DND-41 (cell line): ENCODE data around the gene TBCD.

Experiments
- ATAC-seq: fragments of 200-7000 bp; cut with Tn5 transposase; 3 replicates; pipeline ENCODE4 v1.9.1; 2021; ENCODE audit warnings: low read depth; ENCODE audit not compliant: insufficient read depth
- DNase-seq: peaks from one replicate; pipeline ENCODE4 v3.0.0-alpha.2; 2020
- H2AFZ ChIP-seq: 2 replicates; pipeline ENCODE4 v1.6.0; 2012; ENCODE audit warnings: low read depth, low read length
- H3K27ac ChIP-seq: 2 replicates; pipeline ENCODE4 v1.5.1; 2012; ENCODE audit warnings: low read length, inconsistent platforms
- H3K27me3 ChIP-seq: fragments of 200-600 bp; sonication (generic); 2 replicates; pipeline ENCODE4 v1.6.0; 2012; ENCODE audit warnings: low read length, mild to moderate bottlenecking, inconsistent platforms; ENCODE audit not compliant: insufficient read depth, poor library complexity
- H3K36me3 ChIP-seq: 2 replicates; pipeline ENCODE4 v1.5.1; 2012; ENCODE audit warnings: low read length, inconsistent platforms; ENCODE audit not compliant: insufficient read depth
- H3K4me1 ChIP-seq: 2 replicates; pipeline ENCODE4 v1.5.1; 2012; ENCODE audit warnings: mild to moderate bottlenecking, low read length; ENCODE audit not compliant: insufficient read depth
- H3K4me2 ChIP-seq: 2 replicates; pipeline ENCODE4 v1.6.0; 2012; ENCODE audit warnings: mild to moderate bottlenecking, moderate library complexity, low read length, inconsistent platforms; ENCODE audit not compliant: insufficient read depth
- H3K4me3 ChIP-seq, 2 experiments: fragments of 200-600 bp in 1 of 2; shearing (Covaris generic) in 1 of 2; 2 replicates each; pipeline ENCODE4 v1.5.1; 2012 to 2016; ENCODE audit warnings: inconsistent platforms in 2 of 2, low read length in 2 of 2, mild to moderate bottlenecking in 2 of 2, low read depth in 1 of 2, moderate library complexity in 1 of 2
- H3K79me2 ChIP-seq: 2 replicates; pipeline ENCODE4 v1.6.0; 2012; ENCODE audit warnings: low read length, inconsistent platforms; ENCODE audit not compliant: insufficient read depth
- H3K9ac ChIP-seq: 2 replicates; pipeline ENCODE4 v1.6.0; 2012; ENCODE audit warnings: low read depth, mild to moderate bottlenecking, inconsistent platforms, low read length, moderate library complexity
- H3K9me3 ChIP-seq: 2 replicates; pipeline ENCODE4 v1.5.1; 2012; ENCODE audit warnings: low read length, moderate library complexity, mild to moderate bottlenecking, inconsistent platforms; ENCODE audit not compliant: insufficient read depth, severe bottlenecking
- H4K20me1 ChIP-seq: 2 replicates; pipeline ENCODE4 v1.6.0; 2012; ENCODE audit warnings: low read length; ENCODE audit not compliant: insufficient read depth
- EZH2 ChIP-seq: IDR thresholded peaks from 3 replicates; pipeline ENCODE4 v1.6.1; 2012; ENCODE audit warnings: borderline replicate concordance, low read depth, mild to moderate bottlenecking, moderate library complexity, low read length, inconsistent platforms; ENCODE audit not compliant: severe bottlenecking
- TF ChIP-seq, protein P1 (sequence below): IDR thresholded peaks from 2 replicates; pipeline ENCODE4 v1.5.1; 2012; ENCODE audit warnings: borderline replicate concordance, low read length, moderate library complexity, mild to moderate bottlenecking; ENCODE audit not compliant: poor library complexity, severe bottlenecking; ENCODE audit errors: extremely low read depth

The TBCD gene

GRCh38 chr17:82870541-82870940, 118.7 kb downstream of the TBCD start:
- Histone ChIP-seq H3K4me1 (peaks cover 57% of the 10 kb centered on the region), H3K36me3 (peaks cover 90% of the 10 kb centered on the region), H3K4me3 (no peak overlapping the region), H3K27ac (peak overlapping the region; percentile 40), H3K79me2 (peaks cover 100% of the 10 kb centered on the region), H3K9me3 (no peaks in the 10 kb centered on the region), H2AFZ (no peak overlapping the region), H3K27me3 (no peaks in the 10 kb centered on the region), H4K20me1 (peaks cover 29% of the 10 kb centered on the region), H3K9ac (no peak overlapping the region), H3K4me2 (no peak overlapping the region)
- TF ChIP-seq EZH2 = no peak
- TF ChIP-seq, protein P1, sequence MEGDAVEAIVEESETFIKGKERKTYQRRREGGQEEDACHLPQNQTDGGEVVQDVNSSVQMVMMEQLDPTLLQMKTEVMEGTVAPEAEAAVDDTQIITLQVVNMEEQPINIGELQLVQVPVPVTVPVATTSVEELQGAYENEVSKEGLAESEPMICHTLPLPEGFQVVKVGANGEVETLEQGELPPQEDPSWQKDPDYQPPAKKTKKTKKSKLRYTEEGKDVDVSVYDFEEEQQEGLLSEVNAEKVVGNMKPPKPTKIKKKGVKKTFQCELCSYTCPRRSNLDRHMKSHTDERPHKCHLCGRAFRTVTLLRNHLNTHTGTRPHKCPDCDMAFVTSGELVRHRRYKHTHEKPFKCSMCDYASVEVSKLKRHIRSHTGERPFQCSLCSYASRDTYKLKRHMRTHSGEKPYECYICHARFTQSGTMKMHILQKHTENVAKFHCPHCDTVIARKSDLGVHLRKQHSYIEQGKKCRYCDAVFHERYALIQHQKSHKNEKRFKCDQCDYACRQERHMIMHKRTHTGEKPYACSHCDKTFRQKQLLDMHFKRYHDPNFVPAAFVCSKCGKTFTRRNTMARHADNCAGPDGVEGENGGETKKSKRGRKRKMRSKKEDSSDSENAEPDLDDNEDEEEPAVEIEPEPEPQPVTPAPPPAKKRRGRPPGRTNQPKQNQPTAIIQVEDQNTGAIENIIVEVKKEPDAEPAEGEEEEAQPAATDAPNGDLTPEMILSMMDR = no peak
- DNase-seq (no peak), ATAC-seq (no peak)

DNA sequence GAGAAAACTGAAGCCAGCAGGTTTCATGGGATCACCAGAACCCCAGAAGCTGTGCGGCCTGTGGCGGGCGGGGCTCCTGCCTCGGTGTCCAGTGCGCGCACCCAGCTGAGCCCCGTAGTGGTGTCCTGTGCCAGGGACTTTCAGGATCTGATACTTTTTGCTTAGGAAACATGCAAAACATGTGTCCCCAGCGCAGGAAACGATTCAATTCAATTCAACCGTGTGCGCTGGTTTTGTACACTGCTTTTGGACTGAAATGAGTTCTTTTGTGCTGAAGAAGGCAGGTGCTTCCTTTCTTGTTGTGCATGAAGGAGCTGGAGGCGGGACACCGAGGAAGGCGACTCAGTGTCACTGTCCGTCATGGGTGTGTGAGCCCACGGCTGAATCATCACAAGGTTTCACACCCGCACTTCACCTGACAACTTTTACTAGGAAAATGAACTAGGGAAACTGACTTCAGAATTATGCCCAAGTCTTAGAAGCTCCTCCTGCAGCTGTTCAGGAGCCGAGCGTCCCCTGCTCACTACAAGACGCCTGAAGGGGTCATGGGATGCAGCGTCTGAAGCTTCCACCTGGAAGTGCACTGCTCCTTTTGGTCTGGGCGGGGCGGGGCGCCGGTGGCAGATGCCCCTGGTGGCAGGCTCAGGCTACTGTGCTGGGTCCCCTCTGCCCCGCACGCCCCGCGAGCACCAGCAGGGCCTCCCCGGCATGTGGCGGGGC, 119.4 kb downstream of the TBCD start:
- peaks cover 29% of the 10 kb centered on the region for H4K20me1 ChIP-seq
- no peak overlapping the region for H3K4me3 ChIP-seq
- H2AFZ ChIP-seq = no peak overlapping the region
- peaks cover 100% of the 10 kb centered on the region for H3K79me2 ChIP-seq
- TF ChIP-seq, protein P1 = no peak
- TF ChIP-seq EZH2 = no peak
- no peaks in the 10 kb centered on the region for H3K27me3 ChIP-seq
- peaks cover 56% of the 10 kb centered on the region for H3K4me1 ChIP-seq
- H3K9me3 ChIP-seq = no peaks in the 10 kb centered on the region
- H3K36me3 ChIP-seq = peaks cover 94% of the 10 kb centered on the region
- peak overlapping the region; percentile 40 for H3K27ac ChIP-seq
- H3K4me2 ChIP-seq = no peak overlapping the region
- ATAC-seq = 0 out of 3 replicates have a peak, but pooled peaks have one; percentile 48
- no peak for DNase-seq
- H3K9ac ChIP-seq = no peak overlapping the region

GRCh38 chr17:82871776-82872561, 120.1 kb downstream of the TBCD start:
- TF ChIP-seq, protein P1 = no peak
- no peak for TF ChIP-seq EZH2
- H4K20me1 ChIP-seq = peaks cover 29% of the 10 kb centered on the region
- no peak overlapping the region for H2AFZ ChIP-seq
- no peak overlapping the region for H3K4me2 ChIP-seq
- no peaks in the 10 kb centered on the region for H3K27me3 ChIP-seq
- ATAC-seq (no peak), DNase-seq (no peak)
- H3K9ac ChIP-seq = no peak overlapping the region
- no peak overlapping the region for H3K4me3 ChIP-seq
- H3K4me1 ChIP-seq = peaks cover 56% of the 10 kb centered on the region
- H3K36me3 ChIP-seq = peaks cover 94% of the 10 kb centered on the region
- no peaks in the 10 kb centered on the region for H3K9me3 ChIP-seq
- H3K79me2 ChIP-seq = peaks cover 100% of the 10 kb centered on the region
- peak overlapping the region; percentile 55 for H3K27ac ChIP-seq
